PFSK-1 (cell line): ENCODE results near the gene RBM44.

ENCODE experiments used
- FOXP2 ChIP-seq: optimal IDR thresholded peaks from 2 replicates; pipeline ENCODE3; 2011; ENCODE audit warnings: borderline replicate concordance, control low read depth, inconsistent platforms; ENCODE audit not compliant: insufficient read depth; ENCODE audit errors: extremely low read length, extremely low read depth
- POLR2AphosphoS5 ChIP-seq: IDR thresholded peaks from 2 replicates; pipeline ENCODE4 v1.6.1; 2012; ENCODE audit warnings: low read depth, mild to moderate bottlenecking, control low read depth, low read length, moderate library complexity
- REST ChIP-seq, 2 experiments: IDR thresholded peaks; 2 replicates each; pipeline versions ENCODE4 v1.6.1 to v1.8.0; 2011 to 2012; ENCODE audit warnings: low read depth in 2 of 2, low read length in 2 of 2, control low read depth in 1 of 2, inconsistent platforms in 1 of 2, mild to moderate bottlenecking in 1 of 2, moderate library complexity in 1 of 2; ENCODE audit not compliant: insufficient read depth in 1 of 2
- SIN3A ChIP-seq: IDR thresholded peaks from 2 replicates; pipeline ENCODE4 v1.6.1; 2012; ENCODE audit warnings: mild to moderate bottlenecking, low read length, moderate library complexity, borderline replicate concordance; ENCODE audit not compliant: insufficient read depth
- TAF1 ChIP-seq: IDR thresholded peaks from 2 replicates; pipeline ENCODE4 v1.6.1; 2012; ENCODE audit warnings: low read length, control low read depth, borderline replicate concordance; ENCODE audit not compliant: insufficient read depth

RBM44 gene

GRCh38 chr2:237763812-237764211 lies 34.8 kb upstream of the RBM44 start:
- TF ChIP-seq POLR2AphosphoS5 (no peak), SIN3A (no peak), TAF1 (no peak), FOXP2 (no peak), REST (IDR thresholded peaks at IDR 0.05; ENCODE audit: insufficient read depth in 1 of 2, low read depth in 2 of 2, low read length in 2 of 2) (no peak)

GRCh38 chr2:237765875-237766274 lies 32.7 kb upstream of the RBM44 start:
- TF ChIP-seq SIN3A = no peak
- no peak for TF ChIP-seq FOXP2
- TF ChIP-seq REST (IDR thresholded peaks at IDR 0.05; ENCODE audit: insufficient read depth in 1 of 2, low read depth in 2 of 2, low read length in 2 of 2) = no peak
- no peak for TF ChIP-seq TAF1

- TF ChIP-seq SIN3A = no peak
- TF ChIP-seq REST (IDR thresholded peaks at IDR 0.05; ENCODE audit: insufficient read depth in 1 of 2, low read depth in 2 of 2, low read length in 2 of 2) = no peak
- no peak for TF ChIP-seq FOXP2
- no peak for TF ChIP-seq POLR2AphosphoS5
- TF ChIP-seq TAF1 = no peak
Observed at GRCh38 chr2:237766340-237766739, 32.2 kb upstream of the RBM44 start.

- no peak for TF ChIP-seq POLR2AphosphoS5
- no peak for TF ChIP-seq SIN3A
- no peak for TF ChIP-seq REST (IDR thresholded peaks at IDR 0.05; ENCODE audit: insufficient read depth in 1 of 2, low read depth in 2 of 2, low read length in 2 of 2)
- TF ChIP-seq TAF1 = no peak
- no peak for TF ChIP-seq FOXP2
Observed at GRCh38 chr2:237772513-237772912, 26.1 kb upstream of the RBM44 start.

- no peak for TF ChIP-seq TAF1
- no peak for TF ChIP-seq FOXP2
- no peak for TF ChIP-seq POLR2AphosphoS5
- TF ChIP-seq REST (IDR thresholded peaks at IDR 0.05; ENCODE audit: insufficient read depth in 1 of 2, low read depth in 2 of 2, low read length in 2 of 2) = no peak
- no peak for TF ChIP-seq SIN3A
Observed at GRCh38 chr2:237773826-237774225, 24.8 kb upstream of the RBM44 start.
